SU-DHL-6 (cell line): ENCODE measurements around the gene ZSCAN22.

ENCODE experiments used
- CTCF ChIP-seq: fragments of 200-600 bp; sonication (generic); IDR thresholded peaks from one replicate; pipeline ENCODE4 v1.5.1; 2017; ENCODE audit warnings: antibody characterized with exemption, mild to moderate bottlenecking, low read length, moderate library complexity; ENCODE audit not compliant: insufficient read depth, poor library complexity, severe bottlenecking
- EZH2phosphoT487 ChIP-seq: fragments of 200-600 bp; sonication (generic), shearing (Covaris generic); conservative IDR thresholded peaks from 2 replicates; pipeline ENCODE4 v1.6.1; 2018; ENCODE audit warnings: mild to moderate bottlenecking, antibody characterized with exemption, low read length, moderate library complexity, mixed read lengths

GRCh38 chr19:58277748-58278540 is 48.9 kb upstream of the ZSCAN22 start:
- TF ChIP-seq CTCF (no peak), EZH2phosphoT487 (no peak)
